K562 (cell line): Measurements from ENCODE around the gene CEACAM8. TPM values are rescaled to one million over a fixed set of nuclear protein-coding genes. Genes with fewer than 3 reads are reported as not detected.

Experiments used
- ATAC-seq: fragments of 200-7000 bp; cut with Tn5 transposase; 3 replicates; pipeline ENCODE4 v1.9.1; 2020; ENCODE audit warnings: moderate library complexity
- BruUV-seq: library from RNA; stranded (reverse); fragments of 400-500 nt; replicated peaks from 2 replicates; lab custom pipeline; 2021; lab: Mats Ljungman, UMichigan
- CTCF ChIA-PET: fragments of 300-600 bp; formaldehyde crosslinking; extraction: SDS; loops from one replicate; lab custom pipeline; 2021; ENCODE audit warnings: low intra/inter-chr PET ratio; lab: Yijun Ruan, JAX
- POLR2A ChIA-PET: fragments of 300-600, 350-650 bp; sonication (Branson Sonifier 250); formaldehyde crosslinking; extraction: SDS; loops from one replicate; lab custom pipeline; 2021; ENCODE audit warnings: antibody characterized with exemption, inconsistent platforms; lab: Yijun Ruan, JAX
- DNase-seq, 4 experiments: peaks; one replicate each; pipeline versions ENCODE4 v3.0.0 to v3.0.0-alpha.2; 2011 to 2018; ENCODE audit warnings: low spot score in 3 of 4, mixed read lengths in 3 of 4; ENCODE audit errors: extremely low read depth in 1 of 4
- FAIRE-seq: peaks from 2 replicates; lab custom pipeline; 2011; peaks lifted over from hg19 to GRCh38; lab: Jason Lieb, UNC
- H2AFZ ChIP-seq: 2 replicates; pipeline ENCODE4 v1.6.0; 2011; ENCODE audit warnings: low read depth, low read length, control low read depth, inconsistent platforms
- H3K27ac ChIP-seq: fragments of 200-600 bp; 3 replicates; pipeline ENCODE4 v1.8.0; 2011; ENCODE audit warnings: low read depth, mild to moderate bottlenecking, control low read depth, inconsistent platforms, low read length, moderate library complexity, mixed read lengths; ENCODE audit errors: extremely low read depth
- H3K27me3 ChIP-seq, 2 experiments: fragments of 300-600 bp in 1 of 2; 2 replicates in 1 of 2; 3 replicates in 1 of 2; pipeline versions ENCODE4 v1.6.0 to v1.8.0; 2011; ENCODE audit warnings: inconsistent platforms in 2 of 2, low read length in 2 of 2, mild to moderate bottlenecking in 1 of 2, mixed read lengths in 1 of 2, moderate library complexity in 1 of 2; ENCODE audit not compliant: control insufficient read depth in 2 of 2, insufficient read depth in 2 of 2
- H3K36me3 ChIP-seq: fragments of 300-600 bp; 3 replicates; pipeline ENCODE4 v1.8.0; 2011; ENCODE audit warnings: mild to moderate bottlenecking, low read length, inconsistent platforms; ENCODE audit not compliant: control insufficient read depth, insufficient read depth
- H3K4me1 ChIP-seq, 2 experiments: fragments of 200-600 bp in 1 of 2; replicated peaks in 1 of 2; 2 replicates in 1 of 2; 3 replicates in 1 of 2; pipeline versions ENCODE4 v1.5.1 to v1.8.0; 2011; ENCODE audit warnings: inconsistent platforms in 2 of 2, low read length in 2 of 2, mild to moderate bottlenecking in 1 of 2, mixed read lengths in 1 of 2, moderate library complexity in 1 of 2; ENCODE audit not compliant: control insufficient read depth in 2 of 2, insufficient read depth in 2 of 2
- H3K4me2 ChIP-seq: 2 replicates; pipeline ENCODE4 v1.6.1; 2011; ENCODE audit warnings: low read length, control low read depth, inconsistent platforms, mixed read lengths; ENCODE audit not compliant: insufficient read depth
- H3K4me3 ChIP-seq: fragments of 200-600 bp; sonication (generic), shearing (Covaris generic); 2 replicates; pipeline ENCODE4 v1.5.1; 2016; ENCODE audit warnings: control low read depth, inconsistent platforms
- H3K79me2 ChIP-seq: fragments of 200-600 bp; 3 replicates; pipeline ENCODE4 v1.8.0; 2011; ENCODE audit warnings: low read length, inconsistent platforms; ENCODE audit not compliant: control insufficient read depth, insufficient read depth
- H3K9ac ChIP-seq, 2 experiments: 2 replicates each; pipeline versions ENCODE4 v1.6.0 to v1.6.1; 2011; ENCODE audit warnings: low read depth in 2 of 2, low read length in 2 of 2, control low read depth in 1 of 2, inconsistent platforms in 1 of 2, mild to moderate bottlenecking in 1 of 2, mixed read lengths in 1 of 2; ENCODE audit not compliant: insufficient read depth in 1 of 2
- H3K9me1 ChIP-seq: one replicate; pipeline ENCODE4 v1.6.0; 2011; ENCODE audit warnings: inconsistent platforms, mild to moderate bottlenecking, low read length, moderate library complexity; ENCODE audit not compliant: control insufficient read depth, insufficient read depth
- H3K9me3 ChIP-seq: replicated peaks from 2 replicates; pipeline ENCODE4 v1.5.1; 2011; ENCODE audit warnings: low read depth, low read length, inconsistent platforms; ENCODE audit not compliant: control insufficient read depth, insufficient read depth
- H4K20me1 ChIP-seq: replicated peaks from 2 replicates; pipeline ENCODE4 v1.6.1; 2011; ENCODE audit warnings: low read length, inconsistent platforms, mixed read lengths; ENCODE audit not compliant: control insufficient read depth, insufficient read depth
- DDX20 ChIP-seq: fragments of 450-650 bp; IDR thresholded peaks from 2 replicates; pipeline ENCODE4 v1.6.1; 2016; ENCODE audit warnings: missing genetic modification characterization, low read depth, mild to moderate bottlenecking, missing compliant biosample characterization, moderate library complexity
- GABPB1 ChIP-seq: sonication (generic); formaldehyde crosslinking; IDR thresholded peaks from 2 replicates; pipeline ENCODE4 v1.8.0; 2022; ENCODE audit warnings: mild to moderate bottlenecking, missing genetic modification reagents
- KAT7 ChIP-seq: sonication (generic); formaldehyde crosslinking; IDR thresholded peaks from 2 replicates; pipeline ENCODE4 v1.8.0; 2022; ENCODE audit warnings: missing genetic modification reagents, mild to moderate bottlenecking, borderline replicate concordance
- NELFE ChIP-seq: IDR thresholded peaks from 2 replicates; pipeline ENCODE4 v1.6.1; 2011; ENCODE audit warnings: mild to moderate bottlenecking; ENCODE audit not compliant: insufficient read depth, insufficient read length
- POLR3A ChIP-seq: IDR thresholded peaks from 2 replicates; pipeline ENCODE4 v1.6.1; 2011; ENCODE audit warnings: borderline replicate concordance, mild to moderate bottlenecking, moderate library complexity; ENCODE audit not compliant: insufficient read length, insufficient read depth; ENCODE audit errors: extremely low read depth
- RAD21 ChIP-seq, 2 experiments: fragments of 250-450 bp in 1 of 2; fragments of 450-650 bp in 1 of 2; sonication (Bioruptor Pico) in 1 of 2; formaldehyde crosslinking in 1 of 2; IDR thresholded peaks in 1 of 2; conservative IDR thresholded peaks in 1 of 2; 2 replicates each; pipeline versions ENCODE4 v1.4.0 to v1.8.0; 2020 to 2022; ENCODE audit warnings: mild to moderate bottlenecking in 2 of 2, moderate library complexity in 1 of 2
- SREBF1 ChIP-seq: fragments of 150-350 bp; IDR thresholded peaks from 2 replicates; pipeline ENCODE4 v1.6.1; 2014; ENCODE audit warnings: antibody characterized with exemption, low read depth, low read length, borderline replicate concordance
- STAT5A ChIP-seq: IDR thresholded peaks from 2 replicates; pipeline ENCODE4 v1.6.1; 2012; ENCODE audit warnings: low read length, inconsistent platforms, borderline replicate concordance
- ZBED1 ChIP-seq: IDR thresholded peaks from 2 replicates; pipeline ENCODE4 v1.6.1; 2014
- ZMIZ1 ChIP-seq, 2 experiments: fragments of 150-350 bp in 1 of 2; IDR thresholded peaks; 2 replicates each; pipeline ENCODE4 v1.6.1; 2012 to 2016; ENCODE audit warnings: low read depth in 2 of 2, low read length in 2 of 2, mild to moderate bottlenecking in 1 of 2, moderate library complexity in 1 of 2
- ZNF551 ChIP-seq: fragments of 250-450 bp; sonication (Bioruptor Pico); IDR thresholded peaks from 2 replicates; pipeline ENCODE4 v1.5.0; 2021; ENCODE audit warnings: mild to moderate bottlenecking, moderate library complexity
- WGBS: fragments of 100-300 bp; shearing (Covaris generic); methylation state at CpG from one replicate; pipeline ENCODE4 v1.1.6; 2016; ENCODE audit warnings: low coverage, mixed read lengths; ENCODE audit not compliant: insufficient coverage; ENCODE audit errors: missing lambda C conversion rate; 5-methylcytosine and 5-hydroxymethylcytosine counted together
- in situ Hi-C: fragments of 300-500 bp; cut with MboI; formaldehyde crosslinking; loops from 4 replicates; pipeline ENCODE4 v1.15.0; 2018; ENCODE audit warnings: inconsistent platforms, mixed read lengths
- intact Hi-C: fragments of 100-400 bp; cut with micrococcal nuclease; formaldehyde crosslinking; loops from 2 replicates; pipeline ENCODE4 v1.14.2; 2022
- polyA plus RNA-seq, 8 experiments: library from polyadenylated mRNA; depleted of rRNA in 4 of 8; stranded (reverse) in 5 of 8; unstranded in 3 of 8; fragments of >200 nt; fragmentation: Nextera tagmentation in 2 of 8; fragmentation: Illumina TruSeq in 1 of 8; extraction: Ambion mirVana in 2 of 8; extraction: Trizol in 1 of 8; gene quantifications; 2 replicates each; pipeline versions ENCODE4 v1.2.1 to v1.2.3, GENCODE V29; 2011 to 2014; ENCODE audit warnings: inconsistent platforms in 1 of 8, missing spikeins in 1 of 8
- total RNA-seq, 7 experiments: library from RNA; depleted of rRNA in 6 of 7; stranded (reverse); fragments of >200 nt in 6 of 7; fragmentation: Illumina TruSeq in 2 of 7; extraction: Trizol in 2 of 7; gene quantifications; 2 replicates each; pipeline versions ENCODE4 v1.2.1 to v1.2.3, GENCODE V29; 2011 to 2021; ENCODE audit warnings: low replicate concordance in 1 of 7
- TF ChIP-seq, protein P1 (sequence below): fragments of 250-450 bp; sonication (Bioruptor Pico); IDR thresholded peaks from 2 replicates; pipeline ENCODE4 v1.5.0; 2021; ENCODE audit warnings: mild to moderate bottlenecking, moderate library complexity
- TF ChIP-seq, protein P2 (sequence below): fragments of 250-450 bp; sonication (Bioruptor Pico); IDR thresholded peaks from 2 replicates; pipeline ENCODE4 v1.4.0; 2020; ENCODE audit warnings: mild to moderate bottlenecking, moderate library complexity

Gene CEACAM8
- total and polyA plus RNA-seq, 9 of the 15 experiments (the other 6 are each of a cell fraction or from before 2014, with no cell fraction given) = not detected

GRCh38 chr19:42573642-42574041 is 21.1 kb downstream of the CEACAM8 start (continued):
- TF ChIP-seq, protein P1, sequence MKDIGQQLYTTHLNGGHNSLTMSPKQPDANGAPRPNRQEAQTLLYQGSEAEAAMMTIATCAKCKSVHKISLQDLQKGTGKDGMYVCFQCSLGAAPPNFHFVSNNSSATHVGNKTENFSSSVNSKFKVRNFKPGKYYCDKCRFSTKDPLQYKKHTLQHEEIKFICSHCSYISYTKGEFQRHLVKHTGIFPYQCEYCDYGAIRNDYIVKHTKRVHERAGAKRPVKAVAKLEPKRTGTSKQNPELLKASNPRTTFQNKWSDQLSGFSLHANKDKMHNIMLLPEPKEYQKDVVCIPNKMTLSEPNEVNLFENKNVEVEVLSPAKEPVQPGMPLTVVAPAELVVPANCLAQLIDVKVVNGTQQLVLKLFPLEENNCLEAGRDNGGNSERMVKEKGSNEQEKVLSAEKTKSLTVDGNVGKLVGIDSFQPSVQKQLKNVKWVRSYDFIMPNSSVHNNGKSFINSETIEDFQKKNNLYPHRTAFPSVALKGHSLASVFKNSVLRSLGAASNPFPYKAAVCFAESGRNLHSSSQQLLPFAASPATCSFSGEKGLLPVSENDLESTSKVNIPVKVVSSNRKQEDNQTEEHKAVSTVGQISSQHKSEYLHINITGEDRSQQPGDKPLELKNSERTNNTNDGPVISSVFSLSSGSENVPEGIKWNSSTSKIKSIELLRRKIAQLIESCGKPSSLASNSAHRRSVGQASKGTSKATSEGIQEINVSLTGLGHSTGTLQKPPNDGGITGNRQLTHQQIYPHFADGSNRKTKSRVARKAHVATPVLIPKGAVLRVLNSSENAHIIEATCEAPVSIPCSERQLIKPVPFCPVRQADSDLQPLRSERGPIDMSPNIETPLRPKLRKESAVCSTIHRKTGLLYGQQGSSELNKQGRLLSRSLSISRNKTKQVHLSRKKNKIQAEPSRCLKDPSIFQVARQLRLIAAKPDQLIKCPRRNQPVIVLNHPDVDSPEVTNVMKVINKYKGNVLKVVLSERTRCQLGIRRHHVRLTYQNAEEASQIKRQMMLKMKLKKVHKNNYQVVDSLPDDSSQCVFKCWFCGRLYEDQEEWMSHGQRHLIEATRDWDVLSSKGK (CRISPR knock-in tag) = no peak
- TF ChIP-seq DDX20 (tag) (no peak), ZBED1 (no peak), NELFE (no peak), ZNF551 (CRISPR knock-in tag) (no peak)

DNA sequence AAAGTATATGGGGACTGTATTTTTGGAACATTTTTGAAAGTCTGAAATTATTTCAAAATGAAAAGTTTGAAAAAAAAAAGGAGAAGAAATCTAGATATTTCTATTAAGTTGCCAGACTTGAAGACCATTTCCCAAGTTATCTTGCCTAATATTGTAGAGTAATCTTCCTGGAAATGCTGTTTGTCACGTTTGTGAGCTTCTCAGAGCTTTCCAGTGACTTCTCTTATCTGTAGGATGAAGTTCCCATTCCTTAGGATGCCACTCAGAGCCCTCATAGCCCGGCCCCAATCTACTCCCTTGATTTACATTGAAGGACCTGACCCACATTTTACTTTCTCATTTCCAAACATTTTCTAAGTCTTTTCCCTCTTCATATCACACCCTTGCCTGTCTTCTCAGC is 23.6 kb downstream of the CEACAM8 start:
- H3K9ac ChIP-seq = no peak overlapping the region
- H2AFZ ChIP-seq = no peak overlapping the region
- WGBS = 0% methylated on average over 2 of the region's 2 CpGs
- H4K20me1 ChIP-seq = no peaks in the 10 kb centered on the region; the same call in 1 of the 2 replicates
- CTCF ChIA-PET = no interaction called here
- H3K27me3 ChIP-seq = no peaks in the 10 kb centered on the region
- intact Hi-C loops = no loop called here
- H3K27ac ChIP-seq = no peak overlapping the region
- FAIRE-seq (no peak), DNase-seq (no peak), ATAC-seq (no peak)
- no peaks in the 10 kb centered on the region for H3K9me3 ChIP-seq
- H3K4me2 ChIP-seq = no peak overlapping the region
- POLR2A ChIA-PET = no interaction called here
- in situ Hi-C loops = no loop called here
- no peaks in the 10 kb centered on the region for H3K36me3 ChIP-seq
- H3K4me3 ChIP-seq = no peak overlapping the region
- BruUV-seq = no TSS peak
- no peaks in the 10 kb centered on the region for H3K9me1 ChIP-seq
- H3K79me2 ChIP-seq = no peaks in the 10 kb centered on the region
- H3K4me1 ChIP-seq = no peaks in the 10 kb centered on the region
- TF ChIP-seq GABPB1 (no peak), SREBF1 (no peak), RAD21 (CRISPR knock-in tag; conservative IDR thresholded peaks at IDR 0.05 in 1 of 2, IDR thresholded peaks at IDR 0.05 in 1 of 2) (no peak), ZMIZ1 (IDR thresholded peaks at IDR 0.05; ENCODE audit: low read depth in 2 of 2, low read length in 2 of 2) (no peak), STAT5A (no peak), POLR3A (no peak), KAT7 (no peak), ZNF551 (CRISPR knock-in tag) (no peak)
- TF ChIP-seq, protein P2, sequence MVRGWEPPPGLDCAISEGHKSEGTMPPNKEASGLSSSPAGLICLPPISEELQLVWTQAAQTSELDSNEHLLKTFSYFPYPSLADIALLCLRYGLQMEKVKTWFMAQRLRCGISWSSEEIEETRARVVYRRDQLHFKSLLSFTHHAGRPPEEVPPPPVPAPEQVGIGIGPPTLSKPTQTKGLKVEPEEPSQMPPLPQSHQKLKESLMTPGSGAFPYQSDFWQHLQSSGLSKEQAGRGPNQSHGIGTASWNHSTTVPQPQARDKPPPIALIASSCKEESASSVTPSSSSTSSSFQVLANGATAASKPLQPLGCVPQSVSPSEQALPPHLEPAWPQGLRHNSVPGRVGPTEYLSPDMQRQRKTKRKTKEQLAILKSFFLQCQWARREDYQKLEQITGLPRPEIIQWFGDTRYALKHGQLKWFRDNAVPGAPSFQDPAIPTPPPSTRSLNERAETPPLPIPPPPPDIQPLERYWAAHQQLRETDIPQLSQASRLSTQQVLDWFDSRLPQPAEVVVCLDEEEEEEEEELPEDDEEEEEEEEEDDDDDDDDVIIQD = no peak
